ENCODE data around the gene TUBB1. TPM values are rescaled to one million over a fixed set of nuclear protein-coding genes. Genes with fewer than 3 reads are reported as not detected.

Gene TUBB1
- total and polyA plus RNA-seq, 2 of the 13 experiments (the other 11 are each of a cell fraction or from before 2014, with no cell fraction given), result 0.11 to 57.6 TPM

GRCh38 chr20:59017493-59018231 is 1.6 kb upstream of the TUBB1 start (continued):
- TF ChIP-seq RBM22 (optimal IDR thresholded peaks at IDR 0.05; ENCODE audit: low read length) (no peak), ZNF142 (CRISPR knock-in tag; IDR thresholded peaks at IDR 0.05) (no peak), ZIK1 (CRISPR knock-in tag; IDR thresholded peaks at IDR 0.05; ENCODE audit: borderline replicate concordance, low read depth) (peak; percentile 71; the same call in 1 of the 2 replicates)
- TF ChIP-seq, protein P1, sequence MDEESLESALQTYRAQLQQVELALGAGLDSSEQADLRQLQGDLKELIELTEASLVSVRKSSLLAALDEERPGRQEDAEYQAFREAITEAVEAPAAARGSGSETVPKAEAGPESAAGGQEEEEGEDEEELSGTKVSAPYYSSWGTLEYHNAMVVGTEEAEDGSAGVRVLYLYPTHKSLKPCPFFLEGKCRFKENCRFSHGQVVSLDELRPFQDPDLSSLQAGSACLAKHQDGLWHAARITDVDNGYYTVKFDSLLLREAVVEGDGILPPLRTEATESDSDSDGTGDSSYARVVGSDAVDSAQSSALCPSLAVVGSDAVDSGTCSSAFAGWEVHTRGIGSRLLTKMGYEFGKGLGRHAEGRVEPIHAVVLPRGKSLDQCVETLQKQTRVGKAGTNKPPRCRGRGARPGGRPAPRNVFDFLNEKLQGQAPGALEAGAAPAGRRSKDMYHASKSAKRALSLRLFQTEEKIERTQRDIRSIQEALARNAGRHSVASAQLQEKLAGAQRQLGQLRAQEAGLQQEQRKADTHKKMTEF (CRISPR knock-in tag; IDR thresholded peaks at IDR 0.05), result no peak
- TF ChIP-seq, protein P2, sequence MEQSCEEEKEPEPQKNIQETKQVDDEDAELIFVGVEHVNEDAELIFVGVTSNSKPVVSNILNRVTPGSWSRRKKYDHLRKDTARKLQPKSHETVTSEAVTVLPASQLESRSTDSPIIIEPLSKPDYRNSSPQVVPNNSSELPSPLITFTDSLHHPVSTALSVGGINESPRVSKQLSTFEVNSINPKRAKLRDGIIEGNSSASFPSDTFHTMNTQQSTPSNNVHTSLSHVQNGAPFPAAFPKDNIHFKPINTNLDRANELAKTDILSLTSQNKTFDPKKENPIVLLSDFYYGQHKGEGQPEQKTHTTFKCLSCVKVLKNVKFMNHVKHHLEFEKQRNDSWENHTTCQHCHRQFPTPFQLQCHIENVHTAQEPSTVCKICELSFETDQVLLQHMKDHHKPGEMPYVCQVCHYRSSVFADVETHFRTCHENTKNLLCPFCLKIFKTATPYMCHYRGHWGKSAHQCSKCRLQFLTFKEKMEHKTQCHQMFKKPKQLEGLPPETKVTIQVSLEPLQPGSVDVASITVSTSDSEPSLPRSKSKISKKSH (CRISPR knock-in tag; IDR thresholded peaks at IDR 0.05; ENCODE audit: borderline replicate concordance), result 0 out of 2 replicates have a peak, but pooled peaks have one; percentile 77
